GM18511 (cell line): ENCODE measurements around the gene TMEM87B.

ENCODE experiments used
- ATAC-seq: cut with Tn5 transposase; IDR thresholded peaks from one replicate; pipeline ENCODE4 v1.9.1; 2021; ENCODE audit warnings: mild to moderate bottlenecking, moderate library complexity; ENCODE audit not compliant: unreplicated experiment

The TMEM87B gene

GRCh38 chr2:112054847-112055729 lies at the start of gene TMEM87B:
TMEM87B (plus strand) TSS chr2:112055269; CDS start chr2:112055592, 323 bp downstream.
- ATAC-seq = peak; percentile 64

GRCh38 chr2:112005406-112006075 lies 49.5 kb upstream of the TMEM87B start:
- ATAC-seq = no peak

- no peak for ATAC-seq
Measured at GRCh38 chr2:112006076-112006410, 49.0 kb upstream of the TMEM87B start.

- ATAC-seq = no peak
Measured at GRCh38 chr2:112007493-112007892, 47.6 kb upstream of the TMEM87B start.

DNA sequence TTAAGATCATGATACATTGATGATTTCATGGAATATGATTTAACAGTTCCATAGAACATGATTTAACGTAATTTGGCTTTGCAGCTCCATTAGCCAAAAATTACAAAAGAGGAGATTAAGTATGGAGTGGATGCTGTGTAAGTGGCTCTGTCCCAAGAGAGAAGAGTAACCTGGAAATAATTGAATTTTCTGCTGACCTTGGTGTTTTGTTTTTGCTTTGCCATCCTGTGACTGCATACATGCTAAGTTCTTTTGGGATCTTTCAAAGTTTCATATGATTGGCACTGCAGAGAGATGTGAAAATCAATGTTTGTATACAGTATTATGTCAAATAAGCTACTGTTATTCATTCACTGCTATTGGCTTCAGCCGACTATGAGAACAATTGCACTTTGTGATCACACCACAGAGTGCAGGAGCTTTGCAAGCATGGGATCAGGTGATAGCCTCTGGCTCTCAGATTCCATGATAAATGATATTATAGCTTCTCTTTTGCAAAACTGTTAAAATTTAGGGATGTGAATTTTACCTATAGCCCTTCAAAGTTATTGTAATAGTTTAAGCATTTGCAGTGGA lies 46.1 kb upstream of the TMEM87B start:
- no peak for ATAC-seq

DNA sequence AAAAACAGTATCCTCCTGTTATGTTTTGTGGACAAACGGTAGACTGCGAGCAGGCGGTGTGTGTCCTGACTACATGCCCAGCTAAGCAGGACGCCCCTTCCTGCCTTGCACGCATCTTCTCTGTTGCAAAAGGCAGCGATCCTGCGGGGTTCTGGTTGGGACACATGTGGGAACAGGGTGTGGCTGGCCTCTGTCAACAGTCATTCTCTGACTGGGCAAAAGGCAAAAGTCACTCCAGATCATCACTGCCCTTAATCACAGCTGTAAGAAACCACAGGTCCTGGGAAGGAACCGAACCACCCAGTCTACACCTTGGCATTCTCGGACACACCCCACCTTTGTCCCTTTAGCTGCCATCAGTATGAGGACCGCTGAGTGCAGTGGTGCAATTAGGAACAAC lies 44.3 kb upstream of the TMEM87B start:
- ATAC-seq = no peak

DNA sequence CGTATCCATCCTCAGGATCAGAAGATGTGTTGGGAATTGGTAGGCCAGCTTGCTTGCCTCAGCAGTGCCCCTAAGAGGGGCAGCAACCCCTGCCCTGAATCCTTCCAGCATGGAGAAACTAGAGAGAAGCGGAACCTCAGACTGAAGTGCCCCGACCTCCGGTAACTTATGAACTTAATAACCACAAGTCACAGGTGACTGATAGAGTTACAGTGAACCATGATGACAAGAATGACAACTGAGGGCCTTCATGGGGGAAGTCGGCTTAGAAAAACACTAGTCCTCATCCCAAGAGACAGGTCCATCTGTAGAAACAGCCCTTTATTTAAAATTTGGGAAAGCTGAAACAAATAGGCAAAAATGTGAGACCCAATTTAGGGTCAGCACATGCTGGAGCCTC lies 42.5 kb upstream of the TMEM87B start:
- no peak for ATAC-seq

GRCh38 chr2:112018846-112019245 lies 36.2 kb upstream of the TMEM87B start:
- ATAC-seq = no peak

- no peak for ATAC-seq
Measured at GRCh38 chr2:112019569-112019982, 35.5 kb upstream of the TMEM87B start.

DNA sequence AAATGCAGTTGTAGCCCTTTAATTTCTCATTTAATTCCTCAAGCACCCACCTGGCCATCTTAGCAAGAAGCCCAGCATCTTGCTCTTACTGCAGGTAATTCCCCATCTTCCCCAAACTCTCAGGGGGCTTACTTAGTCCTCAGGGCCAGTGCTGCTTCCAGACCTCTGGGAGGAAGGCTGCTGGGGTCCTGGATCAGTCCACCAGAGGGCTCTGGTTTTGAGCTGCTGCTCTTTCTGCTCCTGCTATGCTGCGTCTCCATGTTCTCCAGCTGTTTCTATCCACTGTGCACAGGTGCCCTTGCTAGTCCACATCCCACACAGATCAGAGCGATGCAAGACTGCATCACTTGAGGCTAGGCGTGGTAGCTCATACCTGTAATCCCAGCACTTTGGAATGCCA lies 34.5 kb upstream of the TMEM87B start:
- no peak for ATAC-seq

- no peak for ATAC-seq
Measured at GRCh38 chr2:112021290-112021689, 33.8 kb upstream of the TMEM87B start.

DNA sequence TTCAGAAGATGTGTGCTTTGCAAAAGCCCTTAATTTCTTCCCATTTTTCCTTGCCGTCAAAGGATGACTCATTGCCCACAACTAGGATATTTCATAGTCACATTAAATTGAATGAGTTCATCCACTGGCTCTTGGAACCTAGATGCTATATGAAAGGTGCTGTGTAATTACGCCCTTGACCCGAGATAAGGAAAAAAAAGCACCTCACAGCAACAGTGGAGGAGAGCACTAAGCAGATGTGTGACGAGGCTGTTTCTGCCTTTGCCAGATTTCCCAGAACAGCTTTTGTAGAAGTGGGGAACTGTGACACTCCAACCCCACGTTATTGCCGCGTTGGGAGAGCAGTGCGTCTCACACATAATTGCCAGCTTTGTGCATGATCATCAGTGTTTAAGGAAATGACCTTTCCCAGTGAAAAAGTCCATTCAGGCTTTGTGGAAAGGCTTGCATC lies 33.3 kb upstream of the TMEM87B start:
- no peak for ATAC-seq

GRCh38 chr2:112023707-112024106 lies 31.4 kb upstream of the TMEM87B start:
- no peak for ATAC-seq

- ATAC-seq = no peak
Measured at GRCh38 chr2:112024231-112024630, 30.8 kb upstream of the TMEM87B start.

DNA sequence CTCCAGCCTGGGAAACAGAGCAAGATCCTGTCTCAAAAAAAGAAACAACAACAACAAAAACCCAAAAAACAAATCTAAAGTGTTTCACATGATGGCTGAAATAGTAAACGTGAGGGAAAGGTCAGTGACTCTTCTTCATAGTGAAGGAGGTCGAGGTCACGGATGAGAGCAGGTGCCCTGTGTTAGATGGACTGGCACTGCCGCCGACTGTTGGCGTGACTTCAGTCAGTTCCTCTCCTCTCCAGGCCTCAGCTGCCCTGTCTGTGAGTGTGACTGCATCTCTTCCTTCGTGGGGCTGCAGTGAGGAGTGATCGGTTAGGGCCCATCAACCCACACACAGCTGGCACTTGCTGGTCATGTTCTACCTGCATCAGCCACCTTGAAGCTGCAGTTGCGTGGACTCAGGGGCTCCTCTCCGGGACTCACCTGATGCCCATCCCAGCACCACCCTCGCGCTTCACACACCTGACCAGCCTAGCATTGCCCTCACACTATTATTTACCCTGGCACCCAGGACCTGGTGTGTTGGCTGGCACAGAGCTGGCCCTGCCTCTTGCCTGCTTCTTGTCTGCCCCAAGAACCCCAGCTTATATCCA lies 30.1 kb upstream of the TMEM87B start:
- ATAC-seq = no peak

GRCh38 chr2:112026509-112026908 lies 28.6 kb upstream of the TMEM87B start:
- ATAC-seq = no peak

DNA sequence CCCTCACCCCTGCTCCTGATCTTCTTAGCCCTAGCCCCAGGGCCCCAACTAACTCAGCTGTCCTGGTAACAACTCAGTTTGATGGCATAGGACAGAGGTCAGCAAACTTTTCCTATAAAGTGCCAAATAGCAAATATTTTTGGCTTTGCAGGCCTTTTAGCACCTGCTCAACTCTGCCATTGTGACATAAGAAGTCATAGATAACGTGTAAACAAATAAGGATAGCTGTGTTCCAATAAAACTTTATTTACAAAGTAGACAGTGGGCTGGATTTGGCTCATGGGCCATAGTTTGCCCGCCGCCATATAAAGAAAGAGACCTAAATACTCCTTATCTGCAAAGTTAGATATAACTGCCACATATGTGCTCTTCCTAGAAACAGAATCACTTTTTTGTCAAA lies 27.3 kb upstream of the TMEM87B start:
- no peak for ATAC-seq

- no peak for ATAC-seq
Measured at GRCh38 chr2:112029164-112029563, 25.9 kb upstream of the TMEM87B start.

DNA sequence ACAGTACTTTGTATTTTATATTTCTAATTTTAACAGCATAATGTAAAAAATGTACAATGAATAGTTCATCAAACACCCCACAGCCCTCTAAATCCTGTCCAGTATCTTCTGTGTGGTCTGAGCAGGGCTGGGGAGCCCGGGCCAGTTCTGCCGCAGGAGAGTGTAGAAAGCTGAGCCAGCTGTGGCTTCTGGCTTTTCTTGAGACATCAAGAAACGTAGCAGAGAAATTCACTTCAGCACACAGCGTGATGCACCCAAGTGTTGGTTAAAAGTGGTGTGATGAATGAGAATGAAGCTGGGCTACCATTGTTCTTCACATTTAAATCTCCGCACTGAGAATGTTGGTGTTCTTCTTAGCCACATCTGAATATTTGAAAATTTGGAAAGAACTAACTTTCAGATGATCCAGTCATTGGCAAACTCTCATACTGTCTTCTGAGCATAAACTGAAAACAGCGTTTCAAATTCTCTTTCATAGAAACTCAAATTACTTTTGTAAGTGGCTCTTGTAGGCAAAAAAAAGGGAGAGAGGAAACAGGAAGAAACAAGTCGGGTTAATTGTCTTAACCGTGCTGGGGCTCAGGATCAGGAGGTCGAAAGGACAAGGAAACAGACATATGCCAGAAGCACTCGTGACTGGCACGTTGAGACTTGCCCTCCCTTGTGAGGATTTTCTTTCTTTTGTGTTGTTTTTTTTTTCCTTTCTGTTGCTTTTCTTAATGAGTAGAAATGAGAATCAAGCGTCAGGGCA lies 23.4 kb upstream of the TMEM87B start:
- ATAC-seq = no peak

- ATAC-seq = no peak
Measured at GRCh38 chr2:112032224-112032586, 22.9 kb upstream of the TMEM87B start.
